Neural cell (in vitro differentiated cells): Measurements from ENCODE around the gene ALOXE3.

Experiments used
- CTCF ChIP-seq: fragments of 450-650 bp; IDR thresholded peaks from 2 replicates; pipeline ENCODE4 v1.5.1; 2014; ENCODE audit warnings: antibody characterized with exemption, mild to moderate bottlenecking, moderate library complexity; ENCODE audit not compliant: poor library complexity, severe bottlenecking
- EP300 ChIP-seq: fragments of 450-650 bp; conservative IDR thresholded peaks from 2 replicates; pipeline ENCODE4 v1.6.1; 2014; ENCODE audit warnings: antibody characterized with exemption, mild to moderate bottlenecking, moderate library complexity; ENCODE audit not compliant: poor library complexity, severe bottlenecking
- EZH2 ChIP-seq: fragments of 200-600, 300-800 bp; shearing (Covaris generic), sonication (generic); IDR thresholded peaks from 2 replicates; pipeline ENCODE4 v1.6.1; 2014; ENCODE audit warnings: antibody characterized with exemption, low read length, borderline replicate concordance, mild to moderate bottlenecking; ENCODE audit not compliant: insufficient read depth, poor library complexity, severe bottlenecking
- POLR2AphosphoS5 ChIP-seq: IDR thresholded peaks from 2 replicates; pipeline ENCODE4 v1.6.1; 2012
- RAD21 ChIP-seq: fragments of 450-650 bp; conservative IDR thresholded peaks from 2 replicates; pipeline ENCODE4 v1.6.1; 2014; ENCODE audit warnings: antibody characterized with exemption, mild to moderate bottlenecking, moderate library complexity
- TF ChIP-seq, protein P1 (sequence below): IDR thresholded peaks from 2 replicates; pipeline ENCODE4 v1.6.1; 2012; ENCODE audit warnings: borderline replicate concordance

- TF ChIP-seq, protein P1, sequence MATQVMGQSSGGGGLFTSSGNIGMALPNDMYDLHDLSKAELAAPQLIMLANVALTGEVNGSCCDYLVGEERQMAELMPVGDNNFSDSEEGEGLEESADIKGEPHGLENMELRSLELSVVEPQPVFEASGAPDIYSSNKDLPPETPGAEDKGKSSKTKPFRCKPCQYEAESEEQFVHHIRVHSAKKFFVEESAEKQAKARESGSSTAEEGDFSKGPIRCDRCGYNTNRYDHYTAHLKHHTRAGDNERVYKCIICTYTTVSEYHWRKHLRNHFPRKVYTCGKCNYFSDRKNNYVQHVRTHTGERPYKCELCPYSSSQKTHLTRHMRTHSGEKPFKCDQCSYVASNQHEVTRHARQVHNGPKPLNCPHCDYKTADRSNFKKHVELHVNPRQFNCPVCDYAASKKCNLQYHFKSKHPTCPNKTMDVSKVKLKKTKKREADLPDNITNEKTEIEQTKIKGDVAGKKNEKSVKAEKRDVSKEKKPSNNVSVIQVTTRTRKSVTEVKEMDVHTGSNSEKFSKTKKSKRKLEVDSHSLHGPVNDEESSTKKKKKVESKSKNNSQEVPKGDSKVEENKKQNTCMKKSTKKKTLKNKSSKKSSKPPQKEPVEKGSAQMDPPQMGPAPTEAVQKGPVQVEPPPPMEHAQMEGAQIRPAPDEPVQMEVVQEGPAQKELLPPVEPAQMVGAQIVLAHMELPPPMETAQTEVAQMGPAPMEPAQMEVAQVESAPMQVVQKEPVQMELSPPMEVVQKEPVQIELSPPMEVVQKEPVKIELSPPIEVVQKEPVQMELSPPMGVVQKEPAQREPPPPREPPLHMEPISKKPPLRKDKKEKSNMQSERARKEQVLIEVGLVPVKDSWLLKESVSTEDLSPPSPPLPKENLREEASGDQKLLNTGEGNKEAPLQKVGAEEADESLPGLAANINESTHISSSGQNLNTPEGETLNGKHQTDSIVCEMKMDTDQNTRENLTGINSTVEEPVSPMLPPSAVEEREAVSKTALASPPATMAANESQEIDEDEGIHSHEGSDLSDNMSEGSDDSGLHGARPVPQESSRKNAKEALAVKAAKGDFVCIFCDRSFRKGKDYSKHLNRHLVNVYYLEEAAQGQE = no peak
- TF ChIP-seq RAD21 (no peak), CTCF (no peak), POLR2AphosphoS5 (no peak), EZH2 (no peak), EP300 (no peak)
Measured at GRCh38 chr17:8100111-8100510, 18.2 kb downstream of the ALOXE3 start.
